IPS-18a (cell line): Measurements from ENCODE around the gene SPANXD.

ENCODE experiments used
- H3K27ac ChIP-seq: one replicate; pipeline ENCODE4 v1.5.1; 2013; ENCODE audit warnings: low read length
- H3K27me3 ChIP-seq: one replicate; pipeline ENCODE4 v1.6.1; 2013; ENCODE audit warnings: mild to moderate bottlenecking, low read length; ENCODE audit not compliant: control insufficient read depth, insufficient read depth
- H3K36me3 ChIP-seq: one replicate; pipeline ENCODE4 v1.6.1; 2013; ENCODE audit warnings: low read depth, low read length; ENCODE audit not compliant: control insufficient read depth
- H3K4me1 ChIP-seq: one replicate; pipeline ENCODE4 v1.6.1; 2013; ENCODE audit warnings: low read depth, low read length; ENCODE audit not compliant: control insufficient read depth
- H3K4me3 ChIP-seq: one replicate; pipeline ENCODE4 v1.5.1; 2013; ENCODE audit warnings: low read length
- H3K9ac ChIP-seq: one replicate; pipeline ENCODE4 v1.6.1; 2013; ENCODE audit warnings: mild to moderate bottlenecking, low read length, moderate library complexity
- H3K9me3 ChIP-seq: one replicate; pipeline ENCODE4 v1.6.1; 2013; ENCODE audit warnings: low read depth, low read length; ENCODE audit not compliant: control insufficient read depth

The SPANXD gene

GRCh38 chrX:141652286-141652685, 46.3 kb downstream of the SPANXD start:
- Histone ChIP-seq H3K4me3 (no peak overlapping the region), H3K9ac (no peak overlapping the region), H3K27ac (no peak overlapping the region), H3K4me1 (no peaks in the 10 kb centered on the region), H3K9me3 (peaks cover 25% of the 10 kb centered on the region), H3K27me3 (no peaks in the 10 kb centered on the region), H3K36me3 (no peaks in the 10 kb centered on the region)
